ENCODE results near the gene MGAT1.
"Not testable (repeated sequence)": the region's sequence is repeated elsewhere in the genome, so short reads cannot be mapped to it uniquely, and the experiment has no call there.

MGAT1 gene

GRCh38 chr5:180807046-180807445, 4.4 kb upstream of the MGAT1 start:
- in situ Hi-C loops (cut with MboI; ENCODE audit: low sequenced_read_pairs) = no loop called here

GRCh38 chr5:180806351-180807011, 3.9 kb upstream of the MGAT1 start:
- in situ Hi-C loops (cut with MboI; ENCODE audit: low sequenced_read_pairs) = no loop called here

GRCh38 chr5:180804129-180804618, 1.6 kb upstream of the MGAT1 start:
- in situ Hi-C loops (cut with MboI; ENCODE audit: low sequenced_read_pairs) = no loop called here

- in situ Hi-C loops (cut with MboI; ENCODE audit: low sequenced_read_pairs) = no loop called here
These were observed 849 bp upstream of the MGAT1 start for GRCh38 chr5:180803181-180804128.

GRCh38 chr5:180801596-180802324, 846 bp downstream of the MGAT1 start:
- in situ Hi-C loops (cut with MboI; ENCODE audit: low sequenced_read_pairs) = no loop called here

- in situ Hi-C loops (cut with MboI; ENCODE audit: low sequenced_read_pairs) = no loop called here
These were observed 2.5 kb downstream of the MGAT1 start for GRCh38 chr5:180799902-180800801.

- in situ Hi-C loops (cut with MboI; ENCODE audit: low sequenced_read_pairs) = no loop called here
These were observed 3.4 kb downstream of the MGAT1 start for GRCh38 chr5:180799194-180799593.

GRCh38 chr5:180798193-180798592, 4.4 kb downstream of the MGAT1 start:
- in situ Hi-C loops (cut with MboI; ENCODE audit: low sequenced_read_pairs) = no loop called here

- in situ Hi-C loops (cut with MboI; ENCODE audit: low sequenced_read_pairs) = no loop called here
These were observed 5.1 kb downstream of the MGAT1 start for GRCh38 chr5:180797256-180798192.

GRCh38 chr5:180795771-180796313, 6.8 kb downstream of the MGAT1 start:
- in situ Hi-C loops (cut with MboI; ENCODE audit: low sequenced_read_pairs) = no loop called here

- in situ Hi-C loops (cut with MboI; ENCODE audit: low sequenced_read_pairs) = no loop called here
These were observed 9.7 kb downstream of the MGAT1 start for GRCh38 chr5:180792965-180793287.

- in situ Hi-C loops (cut with MboI; ENCODE audit: low sequenced_read_pairs) = no loop called here
These were observed 10.2 kb downstream of the MGAT1 start for GRCh38 chr5:180792287-180792964.

GRCh38 chr5:180791611-180792213, 10.9 kb downstream of the MGAT1 start:
- in situ Hi-C loops (cut with MboI; ENCODE audit: low sequenced_read_pairs) = no loop called here

GRCh38 chr5:180790524-180790923, 12.1 kb downstream of the MGAT1 start:
- in situ Hi-C loops (cut with MboI; ENCODE audit: low sequenced_read_pairs) = no loop called here

GRCh38 chr5:180790020-180790419, 12.6 kb downstream of the MGAT1 start:
- in situ Hi-C loops (cut with MboI; ENCODE audit: low sequenced_read_pairs) = no loop called here

- in situ Hi-C loops (cut with MboI; ENCODE audit: low sequenced_read_pairs) = not testable (repeated sequence)
These were observed 13.8 kb downstream of the MGAT1 start for GRCh38 chr5:180788651-180789410.

- in situ Hi-C loops (cut with MboI; ENCODE audit: low sequenced_read_pairs) = no loop called here
These were observed 14.7 kb downstream of the MGAT1 start for GRCh38 chr5:180787711-180788431.
